Prostate gland (tissue), 2 donors: ENCODE data around the gene GLT1D1. TPM values are rescaled to one million over a fixed set of nuclear protein-coding genes. Genes with fewer than 3 reads are reported as not detected.

Source experiments
- DNase-seq: peaks from one replicate; pipeline ENCODE4 v3.0.0-alpha.2; 2019; ENCODE audit warnings: low spot score
- H3K27ac ChIP-seq, 2 donors: fragments of 200-600 bp; sonication (generic); 2 replicates each; pipeline ENCODE4 v1.5.1; 2017 to 2019
- H3K27me3 ChIP-seq: fragments of 200-600 bp; sonication (generic); replicated peaks from 2 replicates; pipeline ENCODE4 v1.5.1; 2019; ENCODE audit not compliant: insufficient read depth
- H3K36me3 ChIP-seq, 2 donors: fragments of 200-600 bp; sonication (generic); 1 replicate in 1 of 2; 2 replicates in 1 of 2; pipeline versions ENCODE4 v1.5.1 to v1.8.1; 2017 to 2019
- H3K4me1 ChIP-seq: fragments of 200-600 bp; sonication (generic); replicated peaks from 2 replicates; pipeline ENCODE4 v1.5.1; 2019
- H3K4me3 ChIP-seq, 2 donors: fragments of 200-600 bp; sonication (generic); 2 replicates each; pipeline ENCODE4 v1.5.1; 2017 to 2019
- H3K9me3 ChIP-seq: fragments of 200-600 bp; sonication (generic); 2 replicates; pipeline ENCODE4 v1.5.1; 2017
- CTCF ChIP-seq, 4 experiments: fragments of 200-600 bp in 2 of 4; fragments of 450-650 bp in 2 of 4; sonication (generic) in 2 of 4; IDR thresholded peaks; 1 replicate in 3 of 4; 2 replicates in 1 of 4; pipeline ENCODE4 v1.5.1; 2016 to 2019; ENCODE audit warnings: antibody characterized with exemption in 4 of 4, mild to moderate bottlenecking in 2 of 4, moderate library complexity in 2 of 4
- POLR2A ChIP-seq: fragments of 450-650 bp; IDR thresholded peaks from one replicate; pipeline ENCODE4 v1.6.1; 2016; ENCODE audit warnings: antibody characterized with exemption, mild to moderate bottlenecking
- POLR2AphosphoS5 ChIP-seq: sonication (generic); formaldehyde crosslinking; IDR thresholded peaks from one replicate; pipeline ENCODE4 v1.6.1; 2017; ENCODE audit warnings: antibody characterized with exemption
- WGBS: methylation state at CpG from one replicate; pipeline ENCODE4 v1.1.5; 2018; 5-methylcytosine and 5-hydroxymethylcytosine counted together
- intact Hi-C: fragments of 100-400 bp; cut with DNase I; formaldehyde crosslinking; loops from one replicate; pipeline ENCODE4 v1.14.2; 2022
- total RNA-seq, 2 donors: library from RNA; depleted of rRNA; stranded (reverse); fragments of >200 nt; gene quantifications; one replicate each; pipeline ENCODE4 v1.1.0, GENCODE V29; 2016

The GLT1D1 gene
- total RNA-seq, 2 donors from 2014 or later: 1.9 TPM; not detected in 1

- H3K27me3 ChIP-seq: peaks cover 13% of the 10 kb centered on the region
- no peak for DNase-seq
- WGBS: 92% methylated on average over 9 of the region's 9 CpGs
- no peak overlapping the region for H3K4me3 ChIP-seq
- TF ChIP-seq CTCF (IDR thresholded peaks at IDR 0.05) (no peak), POLR2AphosphoS5 (no peak), POLR2A (no peak)
- no peaks in the 10 kb centered on the region for H3K9me3 ChIP-seq
- H3K27ac ChIP-seq: no peak overlapping the region
- H3K36me3 ChIP-seq: no peaks in the 10 kb centered on the region
- intact Hi-C loops: no loop called here
- H3K4me1 ChIP-seq: no peaks in the 10 kb centered on the region
These were observed 2.9 kb downstream of the GLT1D1 start for GRCh38 chr12:128856035-128856790.

GRCh38 chr12:128856791-128857078, 3.5 kb downstream of the GLT1D1 start:
- H3K4me1 ChIP-seq: no peaks in the 10 kb centered on the region
- intact Hi-C loops: no loop called here
- no peaks in the 10 kb centered on the region for H3K9me3 ChIP-seq
- H3K27me3 ChIP-seq: peaks cover 13% of the 10 kb centered on the region
- WGBS: 95% methylated on average over 7 of the region's 7 CpGs
- no peak overlapping the region for H3K27ac ChIP-seq
- TF ChIP-seq POLR2A (no peak), CTCF (IDR thresholded peaks at IDR 0.05) (no peak), POLR2AphosphoS5 (no peak)
- H3K4me3 ChIP-seq: no peak overlapping the region
- H3K36me3 ChIP-seq: no peaks in the 10 kb centered on the region
- no peak for DNase-seq

GRCh38 chr12:128857133-128857763, 4.0 kb downstream of the GLT1D1 start:
- H3K36me3 ChIP-seq: no peaks in the 10 kb centered on the region
- DNase-seq: no peak
- WGBS: 78% methylated on average over 9 of the region's 9 CpGs
- no peak overlapping the region for H3K4me3 ChIP-seq
- H3K27ac ChIP-seq: no peak overlapping the region
- intact Hi-C loops: no loop called here
- peaks cover 13% of the 10 kb centered on the region for H3K27me3 ChIP-seq
- H3K9me3 ChIP-seq: no peaks in the 10 kb centered on the region
- TF ChIP-seq POLR2A (no peak), CTCF (IDR thresholded peaks at IDR 0.05) (no peak), POLR2AphosphoS5 (no peak)
- H3K4me1 ChIP-seq: no peaks in the 10 kb centered on the region

GRCh38 chr12:128859311-128859710, 6.0 kb downstream of the GLT1D1 start:
- intact Hi-C loops: no loop called here
- no peak overlapping the region for H3K4me3 ChIP-seq
- no peaks in the 10 kb centered on the region for H3K36me3 ChIP-seq
- TF ChIP-seq POLR2A (no peak), CTCF (IDR thresholded peaks at IDR 0.05) (no peak), POLR2AphosphoS5 (no peak)
- WGBS: 86% methylated on average over 9 of the region's 9 CpGs
- no peaks in the 10 kb centered on the region for H3K9me3 ChIP-seq
- H3K27me3 ChIP-seq: peaks cover under 1% of the 10 kb centered on the region
- no peak for DNase-seq
- H3K27ac ChIP-seq: no peak overlapping the region
- H3K4me1 ChIP-seq: no peaks in the 10 kb centered on the region
